Mesenchymal stem cell (in vitro differentiated cells and primary cell): ENCODE measurements around the gene NKX2-2.

Experiments used
- DNase-seq: peaks from one replicate; pipeline ENCODE4 v3.0.0-alpha.2; 2013
- H2AFZ ChIP-seq: one replicate; pipeline ENCODE4 v1.6.1; 2013; ENCODE audit warnings: low read depth, mild to moderate bottlenecking, control low read depth, inconsistent platforms, low read length, moderate library complexity
- H2AK5ac ChIP-seq: 2 replicates; pipeline ENCODE4 v1.6.1; 2013; ENCODE audit warnings: low read length, moderate library complexity, mild to moderate bottlenecking, inconsistent platforms; ENCODE audit not compliant: severe bottlenecking
- H2BK120ac ChIP-seq: one replicate; pipeline ENCODE4 v1.6.1; 2013; ENCODE audit warnings: low read depth, mild to moderate bottlenecking, inconsistent platforms, low read length, moderate library complexity
- H2BK12ac ChIP-seq, 2 experiments: one replicate each; pipeline ENCODE4 v1.6.1; 2013; ENCODE audit warnings: inconsistent platforms in 2 of 2, low read length in 2 of 2, mild to moderate bottlenecking in 2 of 2, moderate library complexity in 2 of 2, control low read depth in 1 of 2
- H2BK15ac ChIP-seq: one replicate; pipeline ENCODE4 v1.6.1; 2013; ENCODE audit warnings: mild to moderate bottlenecking, low read depth, inconsistent platforms; ENCODE audit not compliant: poor library complexity, severe bottlenecking
- H2BK5ac ChIP-seq: 2 replicates; pipeline ENCODE4 v1.6.1; 2013; ENCODE audit warnings: low read depth, mild to moderate bottlenecking, low read length, control low read depth, inconsistent platforms; ENCODE audit not compliant: poor library complexity, severe bottlenecking
- H3K14ac ChIP-seq, 2 experiments: one replicate each; pipeline ENCODE4 v1.6.1; 2013; ENCODE audit warnings: inconsistent platforms in 2 of 2, low read length in 2 of 2, control low read depth in 1 of 2, mild to moderate bottlenecking in 1 of 2, moderate library complexity in 1 of 2
- H3K18ac ChIP-seq, 2 experiments: one replicate each; pipeline ENCODE4 v1.6.1; 2013; ENCODE audit warnings: inconsistent platforms in 2 of 2, low read length in 2 of 2, control low read depth in 1 of 2, low read depth in 1 of 2, mild to moderate bottlenecking in 1 of 2
- H3K23ac ChIP-seq, 2 experiments: one replicate each; pipeline ENCODE4 v1.6.1; 2013; ENCODE audit warnings: inconsistent platforms in 2 of 2, low read length in 2 of 2, mild to moderate bottlenecking in 2 of 2, moderate library complexity in 2 of 2, control low read depth in 1 of 2
- H3K27ac ChIP-seq: 2 replicates; pipeline ENCODE4 v1.5.1; 2013; ENCODE audit warnings: mild to moderate bottlenecking, moderate library complexity, low read length, control low read depth, inconsistent platforms; ENCODE audit not compliant: poor library complexity, severe bottlenecking
- H3K27me3 ChIP-seq, 2 experiments: 2 replicates each; pipeline versions ENCODE4 v1.6.1 to v1.7.0; 2013; ENCODE audit warnings: low read length in 2 of 2, mild to moderate bottlenecking in 2 of 2, moderate library complexity in 2 of 2, control low read depth in 1 of 2, inconsistent platforms in 1 of 2; ENCODE audit not compliant: control insufficient read depth in 1 of 2, insufficient read depth in 1 of 2
- H3K36me3 ChIP-seq, 2 experiments: 2 replicates each; pipeline versions ENCODE4 v1.6.1 to v1.7.0; 2013; ENCODE audit warnings: low read length in 2 of 2, control low read depth in 1 of 2, inconsistent platforms in 1 of 2, low read depth in 1 of 2, mild to moderate bottlenecking in 1 of 2; ENCODE audit not compliant: insufficient read depth in 2 of 2, control insufficient read depth in 1 of 2
- H3K4ac ChIP-seq, 2 experiments: one replicate each; pipeline ENCODE4 v1.6.1; 2013; ENCODE audit warnings: inconsistent platforms in 2 of 2, low read length in 2 of 2, mild to moderate bottlenecking in 2 of 2, moderate library complexity in 2 of 2, control low read depth in 1 of 2, low read depth in 1 of 2
- H3K4me1 ChIP-seq: 2 replicates; pipeline ENCODE4 v1.6.1; 2013; ENCODE audit warnings: low read depth, low read length, control low read depth; ENCODE audit not compliant: control insufficient read depth, insufficient read depth
- H3K4me2 ChIP-seq: 2 replicates; pipeline ENCODE4 v1.6.1; 2013; ENCODE audit warnings: low read length, mild to moderate bottlenecking, inconsistent platforms; ENCODE audit not compliant: poor library complexity, severe bottlenecking
- H3K4me3 ChIP-seq, 2 experiments: 2 replicates each; pipeline versions ENCODE4 v1.5.1 to v1.7.0; 2013; ENCODE audit warnings: low read length in 2 of 2, mild to moderate bottlenecking in 2 of 2, control low read depth in 1 of 2, low read depth in 1 of 2; ENCODE audit not compliant: insufficient read depth in 1 of 2
- H3K79me1 ChIP-seq: replicated peaks from 2 replicates; pipeline ENCODE4 v1.6.1; 2013; ENCODE audit warnings: mild to moderate bottlenecking, control low read depth, low read length, inconsistent platforms; ENCODE audit not compliant: poor library complexity, severe bottlenecking
- H3K9ac ChIP-seq: 2 replicates; pipeline ENCODE4 v1.7.0; 2013; ENCODE audit warnings: mild to moderate bottlenecking, low read length, moderate library complexity
- H3K9me3 ChIP-seq: 2 replicates; pipeline ENCODE4 v1.7.0; 2013; ENCODE audit warnings: mild to moderate bottlenecking, low read length; ENCODE audit not compliant: control insufficient read depth
- H4K8ac ChIP-seq: one replicate; pipeline ENCODE4 v1.6.1; 2013; ENCODE audit warnings: inconsistent platforms, mild to moderate bottlenecking, low read length, moderate library complexity
- H4K91ac ChIP-seq: one replicate; pipeline ENCODE4 v1.6.1; 2013; ENCODE audit warnings: mild to moderate bottlenecking, low read length, inconsistent platforms
- WGBS: methylation state at CpG from one replicate; pipeline ENCODE4 v1.1.7; 2013; ENCODE audit warnings: mixed read lengths; 5-methylcytosine and 5-hydroxymethylcytosine counted together

Gene NKX2-2

DNA sequence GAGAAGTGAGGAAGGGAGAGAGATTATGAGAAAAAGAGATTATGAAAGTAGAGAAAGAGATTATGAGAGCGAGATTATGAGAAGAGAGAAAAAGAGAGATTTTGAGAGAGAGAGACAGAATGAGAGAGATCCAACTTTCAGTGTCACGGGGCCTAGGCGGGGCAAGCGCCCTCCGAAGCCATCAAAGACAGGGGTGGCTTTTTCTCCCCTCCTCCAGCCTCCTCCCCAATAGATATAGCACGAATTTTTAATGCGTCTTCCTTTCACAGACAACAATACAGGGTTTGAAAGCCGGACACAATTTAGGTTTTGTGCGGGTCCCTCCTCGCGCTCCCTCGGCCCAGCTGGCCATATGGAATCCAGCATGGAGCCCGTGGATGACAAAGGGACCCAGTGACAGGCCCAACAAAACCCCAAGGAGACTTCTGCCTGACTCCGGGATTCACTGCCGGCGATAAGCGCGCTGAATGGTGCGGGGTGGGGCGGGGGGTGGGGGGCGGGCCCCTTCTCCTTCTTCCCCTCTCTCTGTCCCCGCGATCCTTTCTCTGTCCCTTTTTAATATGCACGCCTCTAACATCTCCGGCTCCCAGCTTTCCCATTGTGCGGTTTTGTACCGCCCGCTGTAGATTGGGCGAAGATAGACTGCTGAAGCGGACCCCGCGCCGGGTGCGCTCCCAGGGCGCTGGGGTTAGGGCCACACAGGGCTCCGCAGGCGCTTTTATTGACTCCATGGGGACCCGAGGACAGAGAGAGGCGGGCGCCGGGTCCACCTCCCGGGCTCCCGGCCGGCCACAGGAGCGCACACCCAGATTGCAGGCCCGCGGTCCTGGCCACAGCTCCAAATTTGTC lies 5.4 kb downstream of the NKX2-2 start:
- Histone ChIP-seq H3K9ac (no peak overlapping the region), H3K23ac (no peak overlapping the region), H3K4me3 (no peak overlapping the region), H3K4me2 (no peak overlapping the region), H3K27me3 (peaks cover 83% of the 10 kb centered on the region in 2 experiments), H4K91ac (no peak overlapping the region), H2BK12ac (no peak overlapping the region), H2BK15ac (no peak overlapping the region), H2BK5ac (no peak overlapping the region), H2AFZ (no peak overlapping the region), H3K4me1 (peaks cover 39% of the 10 kb centered on the region), H2BK120ac (no peak overlapping the region), H4K8ac (no peak overlapping the region), H3K79me1 (no peaks in the 10 kb centered on the region), H3K27ac (no peak overlapping the region), H3K9me3 (no peaks in the 10 kb centered on the region), H3K36me3 (no peaks in the 10 kb centered on the region), H2AK5ac (no peak overlapping the region), H3K4ac (no peak overlapping the region), H3K14ac (no peak overlapping the region), H3K18ac (no peak overlapping the region)
- no peak for DNase-seq
- WGBS = 1% methylated on average over 47 of the region's 47 CpGs

DNA sequence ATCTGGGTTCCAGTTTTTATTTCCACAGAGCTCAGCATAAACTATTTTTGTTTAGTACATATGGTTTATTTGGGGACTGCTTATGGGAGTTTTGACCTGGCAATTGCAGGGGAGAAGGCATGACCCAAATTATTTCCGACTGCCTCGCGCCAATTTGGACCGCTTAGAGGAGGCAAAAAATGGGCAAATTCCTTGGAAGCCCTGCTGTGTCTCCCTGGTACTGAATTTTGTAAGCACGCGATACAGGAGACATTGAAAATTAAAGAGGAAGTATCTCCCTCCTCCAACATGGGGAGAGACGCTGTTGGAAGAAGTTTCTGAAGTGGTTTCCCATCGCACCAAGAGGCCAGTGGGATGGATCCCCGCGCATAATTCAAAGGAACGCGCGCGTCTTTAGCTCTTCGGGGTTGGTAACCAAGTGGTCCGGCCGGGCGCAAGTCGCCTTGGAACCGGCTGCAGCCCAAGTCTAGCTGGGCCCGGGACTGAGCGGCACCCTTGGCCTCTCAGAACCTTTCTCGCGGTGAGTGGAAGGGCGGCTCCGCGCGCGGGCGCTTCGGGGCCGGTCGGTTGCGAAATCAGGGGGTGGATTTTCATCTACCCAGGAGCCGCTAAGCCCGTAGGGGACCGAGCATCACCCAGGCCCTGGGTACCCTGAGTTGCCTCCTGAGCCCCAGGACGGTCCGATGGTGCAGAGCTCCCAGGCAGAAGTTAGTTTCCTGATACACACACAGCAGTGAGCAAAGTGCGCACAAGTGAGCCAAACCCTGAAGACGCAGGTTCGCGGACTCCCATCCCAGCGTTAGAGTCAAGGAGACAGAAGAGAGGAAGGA lies 6.2 kb downstream of the NKX2-2 start:
- Histone ChIP-seq H3K36me3 (no peaks in the 10 kb centered on the region), H2BK12ac (no peak overlapping the region), H3K23ac (no peak overlapping the region), H4K91ac (no peak overlapping the region), H2BK5ac (no peak overlapping the region), H3K18ac (no peak overlapping the region), H3K4me1 (peaks cover 36% of the 10 kb centered on the region), H3K9me3 (no peaks in the 10 kb centered on the region), H4K8ac (no peak overlapping the region), H2AFZ (no peak overlapping the region), H3K14ac (no peak overlapping the region), H3K27ac (no peak overlapping the region), H2BK15ac (no peak overlapping the region), H3K79me1 (no peaks in the 10 kb centered on the region), H3K4me2 (no peak overlapping the region), H3K4me3 (no peak overlapping the region), H2AK5ac (no peak overlapping the region), H2BK120ac (no peak overlapping the region), H3K9ac (no peak overlapping the region), H3K27me3 (peaks cover 78 to 83% of the 10 kb centered on the region in 2 experiments), H3K4ac (no peak overlapping the region)
- no peak for DNase-seq
- 6% methylated on average over 44 of the region's 44 CpGs for WGBS

DNA sequence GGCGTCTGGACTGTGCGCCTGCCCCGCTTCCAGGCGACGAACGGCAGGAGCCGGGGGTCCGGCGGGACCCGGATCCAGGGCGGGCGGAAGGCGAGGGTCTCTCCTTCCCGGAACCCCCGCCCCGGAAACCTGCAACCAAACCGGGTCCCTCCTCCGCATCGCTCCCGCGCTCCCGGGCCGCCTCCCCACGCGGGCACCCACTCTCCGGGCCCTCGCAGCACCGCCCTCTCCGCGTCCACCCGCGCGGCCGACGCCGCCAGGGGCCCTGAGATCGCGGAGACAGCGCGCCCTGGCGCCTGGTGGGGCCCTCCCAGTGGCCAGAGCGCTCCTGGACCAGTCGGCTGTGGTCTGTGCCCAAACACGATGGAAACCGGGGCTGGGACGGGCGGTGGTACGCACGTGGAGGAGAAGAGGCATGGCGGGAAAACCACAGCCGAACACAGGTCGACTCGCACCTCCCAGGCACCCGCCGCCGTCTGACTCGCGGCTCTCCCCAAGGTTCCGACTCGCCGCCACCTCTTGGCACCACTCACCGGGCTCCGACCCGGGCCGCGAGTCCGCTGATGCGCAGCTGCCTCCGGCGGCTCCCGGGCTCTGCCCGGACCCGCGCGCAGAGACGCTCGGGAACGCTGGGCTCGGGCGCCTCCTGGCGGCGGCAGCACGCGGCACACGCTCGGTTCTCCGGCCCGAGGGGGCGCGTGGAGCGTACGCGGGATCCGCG lies 7.9 kb downstream of the NKX2-2 start:
- no peak overlapping the region for H3K18ac ChIP-seq
- no peak overlapping the region for H2BK120ac ChIP-seq
- peak overlapping the region; percentile 71 for H3K4me2 ChIP-seq
- peaks cover 73 to 85% of the 10 kb centered on the region in 2 experiments for H3K27me3 ChIP-seq
- H3K9me3 ChIP-seq = no peaks in the 10 kb centered on the region
- no peak overlapping the region for H3K23ac ChIP-seq
- DNase-seq = no peak
- no peak overlapping the region for H4K91ac ChIP-seq
- no peak overlapping the region for H2BK5ac ChIP-seq
- H3K4me1 ChIP-seq = peaks cover 24% of the 10 kb centered on the region
- peak overlapping the region; percentile 54 to 74 for H3K4me3 ChIP-seq
- H4K8ac ChIP-seq = no peak overlapping the region
- H2AK5ac ChIP-seq = no peak overlapping the region
- WGBS = under 1% methylated on average over 82 of the region's 95 CpGs
- no peak overlapping the region for H3K27ac ChIP-seq
- H2BK12ac ChIP-seq = no peak overlapping the region
- peak overlapping the region in 1 of 2 experiments; percentile 2 for H3K14ac ChIP-seq
- no peak overlapping the region for H3K4ac ChIP-seq
- no peaks in the 10 kb centered on the region for H3K79me1 ChIP-seq
- no peak overlapping the region for H2BK15ac ChIP-seq
- H3K36me3 ChIP-seq = no peaks in the 10 kb centered on the region
- H2AFZ ChIP-seq = peak overlapping the region; percentile 8
- H3K9ac ChIP-seq = peak overlapping the region; percentile 38
